ENCODE results near the gene NPNT.

DNA sequence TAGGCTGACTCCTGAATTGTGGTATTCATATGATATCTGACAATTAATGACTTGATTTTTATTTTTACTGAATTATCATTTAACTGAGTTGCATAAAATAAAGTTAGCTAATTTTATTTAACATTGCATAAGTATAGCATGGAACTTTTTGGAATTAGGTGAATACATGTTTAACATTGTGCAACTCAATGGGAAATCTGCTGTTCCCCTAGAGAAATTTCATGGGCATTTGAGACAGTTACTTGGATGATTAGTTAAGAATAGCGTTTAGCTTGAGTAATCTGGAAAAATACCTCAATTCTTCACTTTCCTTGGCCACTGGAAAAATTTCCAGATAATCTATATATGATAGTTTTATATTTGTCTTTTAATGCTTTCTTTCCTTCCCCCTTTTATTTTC, 42.5 kb downstream of the NPNT start:
- TF ChIP-seq, protein P1, sequence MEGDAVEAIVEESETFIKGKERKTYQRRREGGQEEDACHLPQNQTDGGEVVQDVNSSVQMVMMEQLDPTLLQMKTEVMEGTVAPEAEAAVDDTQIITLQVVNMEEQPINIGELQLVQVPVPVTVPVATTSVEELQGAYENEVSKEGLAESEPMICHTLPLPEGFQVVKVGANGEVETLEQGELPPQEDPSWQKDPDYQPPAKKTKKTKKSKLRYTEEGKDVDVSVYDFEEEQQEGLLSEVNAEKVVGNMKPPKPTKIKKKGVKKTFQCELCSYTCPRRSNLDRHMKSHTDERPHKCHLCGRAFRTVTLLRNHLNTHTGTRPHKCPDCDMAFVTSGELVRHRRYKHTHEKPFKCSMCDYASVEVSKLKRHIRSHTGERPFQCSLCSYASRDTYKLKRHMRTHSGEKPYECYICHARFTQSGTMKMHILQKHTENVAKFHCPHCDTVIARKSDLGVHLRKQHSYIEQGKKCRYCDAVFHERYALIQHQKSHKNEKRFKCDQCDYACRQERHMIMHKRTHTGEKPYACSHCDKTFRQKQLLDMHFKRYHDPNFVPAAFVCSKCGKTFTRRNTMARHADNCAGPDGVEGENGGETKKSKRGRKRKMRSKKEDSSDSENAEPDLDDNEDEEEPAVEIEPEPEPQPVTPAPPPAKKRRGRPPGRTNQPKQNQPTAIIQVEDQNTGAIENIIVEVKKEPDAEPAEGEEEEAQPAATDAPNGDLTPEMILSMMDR (IDR thresholded peaks at IDR 0.05), result no peak
- TF ChIP-seq RCOR1 (IDR thresholded peaks at IDR 0.05; ENCODE audit: low read length) (no peak), JUND (IDR thresholded peaks at IDR 0.05) (no peak), EZH2phosphoT487 (IDR thresholded peaks at IDR 0.05; ENCODE audit: borderline replicate concordance, low read depth) (no peak), POLR2AphosphoS5 (IDR thresholded peaks at IDR 0.05; ENCODE audit: low read depth, low read length) (no peak), CHD2 (IDR thresholded peaks at IDR 0.05; ENCODE audit: low read length, partially characterized antibody) (no peak), EP300 (IDR thresholded peaks at IDR 0.05; ENCODE audit: borderline replicate concordance in 1 of 2, low read depth in 1 of 2, low read length in 1 of 2) (no peak), NFIC (IDR thresholded peaks at IDR 0.05; ENCODE audit: borderline replicate concordance) (no peak), SIN3A (IDR thresholded peaks at IDR 0.05; ENCODE audit: borderline replicate concordance, low read depth, low read length) (no peak), TEAD4 (IDR thresholded peaks at IDR 0.05; ENCODE audit: borderline replicate concordance, insufficient read depth) (no peak), TAF1 (IDR thresholded peaks at IDR 0.05; ENCODE audit: borderline replicate concordance, low read depth, low read length) (no peak)
- TF ChIP-seq, protein P2, sequence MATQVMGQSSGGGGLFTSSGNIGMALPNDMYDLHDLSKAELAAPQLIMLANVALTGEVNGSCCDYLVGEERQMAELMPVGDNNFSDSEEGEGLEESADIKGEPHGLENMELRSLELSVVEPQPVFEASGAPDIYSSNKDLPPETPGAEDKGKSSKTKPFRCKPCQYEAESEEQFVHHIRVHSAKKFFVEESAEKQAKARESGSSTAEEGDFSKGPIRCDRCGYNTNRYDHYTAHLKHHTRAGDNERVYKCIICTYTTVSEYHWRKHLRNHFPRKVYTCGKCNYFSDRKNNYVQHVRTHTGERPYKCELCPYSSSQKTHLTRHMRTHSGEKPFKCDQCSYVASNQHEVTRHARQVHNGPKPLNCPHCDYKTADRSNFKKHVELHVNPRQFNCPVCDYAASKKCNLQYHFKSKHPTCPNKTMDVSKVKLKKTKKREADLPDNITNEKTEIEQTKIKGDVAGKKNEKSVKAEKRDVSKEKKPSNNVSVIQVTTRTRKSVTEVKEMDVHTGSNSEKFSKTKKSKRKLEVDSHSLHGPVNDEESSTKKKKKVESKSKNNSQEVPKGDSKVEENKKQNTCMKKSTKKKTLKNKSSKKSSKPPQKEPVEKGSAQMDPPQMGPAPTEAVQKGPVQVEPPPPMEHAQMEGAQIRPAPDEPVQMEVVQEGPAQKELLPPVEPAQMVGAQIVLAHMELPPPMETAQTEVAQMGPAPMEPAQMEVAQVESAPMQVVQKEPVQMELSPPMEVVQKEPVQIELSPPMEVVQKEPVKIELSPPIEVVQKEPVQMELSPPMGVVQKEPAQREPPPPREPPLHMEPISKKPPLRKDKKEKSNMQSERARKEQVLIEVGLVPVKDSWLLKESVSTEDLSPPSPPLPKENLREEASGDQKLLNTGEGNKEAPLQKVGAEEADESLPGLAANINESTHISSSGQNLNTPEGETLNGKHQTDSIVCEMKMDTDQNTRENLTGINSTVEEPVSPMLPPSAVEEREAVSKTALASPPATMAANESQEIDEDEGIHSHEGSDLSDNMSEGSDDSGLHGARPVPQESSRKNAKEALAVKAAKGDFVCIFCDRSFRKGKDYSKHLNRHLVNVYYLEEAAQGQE (IDR thresholded peaks at IDR 0.05; ENCODE audit: low read depth, low read length), result no peak

Data from SK-N-SH (cell line).